H9 (cell line): ENCODE measurements around the gene VSX1. TPM values are rescaled to one million over a fixed set of nuclear protein-coding genes. Genes with fewer than 3 reads are reported as not detected.

Experiments
- DNase-seq: peaks from one replicate; pipeline ENCODE4 v3.0.0-alpha.2; 2017
- H2AFZ ChIP-seq: one replicate; pipeline ENCODE4 v1.6.1; 2013; ENCODE audit warnings: mild to moderate bottlenecking, low read length, control low read depth, moderate library complexity
- H2AK5ac ChIP-seq: 2 replicates; pipeline ENCODE4 v1.6.1; 2013; ENCODE audit warnings: low read length, control low read depth, mixed read lengths; ENCODE audit not compliant: insufficient read length
- H2BK120ac ChIP-seq: one replicate; pipeline ENCODE4 v1.6.1; 2013; ENCODE audit warnings: low read depth, mild to moderate bottlenecking, low read length, control low read depth, inconsistent platforms; ENCODE audit not compliant: poor library complexity, severe bottlenecking
- H2BK12ac ChIP-seq: 2 replicates; pipeline ENCODE4 v1.6.1; 2013; ENCODE audit warnings: low read length, control low read depth, mixed read lengths, low read depth; ENCODE audit not compliant: insufficient read length
- H2BK15ac ChIP-seq: 2 replicates; pipeline ENCODE4 v1.6.1; 2013; ENCODE audit warnings: low read depth, low read length, control low read depth
- H2BK20ac ChIP-seq: one replicate; pipeline ENCODE4 v1.6.1; 2013; ENCODE audit warnings: low read depth, mild to moderate bottlenecking, low read length, control low read depth, inconsistent platforms; ENCODE audit not compliant: poor library complexity, severe bottlenecking
- H2BK5ac ChIP-seq: 2 replicates; pipeline ENCODE4 v1.6.1; 2013; ENCODE audit warnings: low read length, control low read depth, mixed read lengths; ENCODE audit not compliant: insufficient read length
- H3K14ac ChIP-seq: 2 replicates; pipeline ENCODE4 v1.6.1; 2013; ENCODE audit warnings: low read length, control low read depth; ENCODE audit not compliant: insufficient read depth
- H3K18ac ChIP-seq: 2 replicates; pipeline ENCODE4 v1.6.1; 2013; ENCODE audit warnings: low read depth, mild to moderate bottlenecking, mixed read lengths, low read length, control low read depth; ENCODE audit not compliant: insufficient read length
- H3K23ac ChIP-seq: 2 replicates; pipeline ENCODE4 v1.6.1; 2013; ENCODE audit warnings: low read length, control low read depth, mixed read lengths, low read depth; ENCODE audit not compliant: insufficient read length
- H3K23me2 ChIP-seq: 2 replicates; pipeline ENCODE4 v1.6.1; 2013; ENCODE audit warnings: low read depth, mild to moderate bottlenecking, mixed read lengths, low read length, control low read depth; ENCODE audit not compliant: insufficient read length, poor library complexity, severe bottlenecking
- H3K27ac ChIP-seq: 2 replicates; pipeline ENCODE4 v1.5.1; 2013; ENCODE audit warnings: low read length, control low read depth, mixed read lengths, low read depth; ENCODE audit not compliant: insufficient read length
- H3K27me3 ChIP-seq: 2 replicates; pipeline ENCODE4 v1.6.1; 2013; ENCODE audit warnings: low read length, control low read depth, inconsistent platforms; ENCODE audit not compliant: insufficient read depth
- H3K4ac ChIP-seq: 2 replicates; pipeline ENCODE4 v1.6.1; 2013; ENCODE audit warnings: low read depth, mild to moderate bottlenecking, control low read depth, inconsistent platforms, low read length, moderate library complexity
- H3K4me1 ChIP-seq: 2 replicates; pipeline ENCODE4 v1.6.1; 2013; ENCODE audit warnings: low read length, control low read depth, inconsistent platforms; ENCODE audit not compliant: insufficient read depth
- H3K4me2 ChIP-seq: 2 replicates; pipeline ENCODE4 v1.6.1; 2013; ENCODE audit warnings: low read length, control low read depth, mixed read lengths; ENCODE audit not compliant: insufficient read length, insufficient read depth
- H3K56ac ChIP-seq: 2 replicates; pipeline ENCODE4 v1.6.1; 2013; ENCODE audit warnings: low read depth, mild to moderate bottlenecking, mixed read lengths, low read length, control low read depth; ENCODE audit not compliant: insufficient read length
- H3K79me1 ChIP-seq: 2 replicates; pipeline ENCODE4 v1.6.1; 2013; ENCODE audit warnings: low read depth, mild to moderate bottlenecking, moderate library complexity, low read length, control low read depth, inconsistent platforms; ENCODE audit not compliant: insufficient read depth, poor library complexity, severe bottlenecking
- H3K79me2 ChIP-seq: 2 replicates; pipeline ENCODE4 v1.6.1; 2013; ENCODE audit warnings: low read length, control low read depth, inconsistent platforms; ENCODE audit not compliant: insufficient read depth
- H3K9ac ChIP-seq: 2 replicates; pipeline ENCODE4 v1.6.1; 2013; ENCODE audit warnings: low read length, control low read depth, mixed read lengths; ENCODE audit not compliant: insufficient read length; ENCODE audit errors: extremely low read depth
- H3K9me3 ChIP-seq: one replicate; pipeline ENCODE4 v1.6.1; 2013; ENCODE audit warnings: low read depth, low read length, inconsistent platforms; ENCODE audit not compliant: control insufficient read depth
- H3T11ph ChIP-seq: one replicate; pipeline ENCODE4 v1.6.1; 2013; ENCODE audit warnings: mild to moderate bottlenecking, low read length, control low read depth, inconsistent platforms
- H4K20me1 ChIP-seq: one replicate; pipeline ENCODE4 v1.6.1; 2013; ENCODE audit not compliant: control insufficient read depth, insufficient read length, insufficient read depth
- H4K5ac ChIP-seq: 2 replicates; pipeline ENCODE4 v1.6.1; 2013; ENCODE audit warnings: low read depth, mild to moderate bottlenecking, mixed read lengths, low read length, control low read depth; ENCODE audit not compliant: insufficient read length
- H4K8ac ChIP-seq: replicated peaks from 2 replicates; pipeline ENCODE4 v1.6.1; 2013; ENCODE audit warnings: low read length, control low read depth, mixed read lengths, low read depth; ENCODE audit not compliant: insufficient read length
- H4K91ac ChIP-seq: 2 replicates; pipeline ENCODE4 v1.6.1; 2013; ENCODE audit warnings: low read depth, mild to moderate bottlenecking, moderate library complexity, mixed read lengths, low read length, control low read depth; ENCODE audit not compliant: insufficient read length
- H3K27ac Mint-ChIP-seq, 3 experiments: 2 replicates in 2 of 3; 3 replicates in 1 of 3; pipeline ENCODE4 v1.8.0; 2020 to 2021; ENCODE audit warnings: mixed read lengths in 3 of 3, mild to moderate bottlenecking in 1 of 3, moderate library complexity in 1 of 3
- H3K27me3 Mint-ChIP-seq: 2 replicates; pipeline ENCODE4 v1.8.0; 2021; ENCODE audit warnings: low read depth, mild to moderate bottlenecking, moderate library complexity, mixed read lengths
- H3K36me3 Mint-ChIP-seq, 3 experiments: 2 replicates in 2 of 3; 3 replicates in 1 of 3; pipeline ENCODE4 v1.8.0; 2020 to 2021; ENCODE audit warnings: low read depth in 3 of 3, mixed read lengths in 3 of 3; ENCODE audit not compliant: insufficient read depth in 1 of 3
- H3K4me1 Mint-ChIP-seq, 2 experiments: 2 replicates each; pipeline ENCODE4 v1.8.0; 2020; ENCODE audit warnings: mixed read lengths in 2 of 2
- H3K4me3 Mint-ChIP-seq, 2 experiments: 2 replicates in 1 of 2; 3 replicates in 1 of 2; pipeline ENCODE4 v1.8.0; 2020 to 2021; ENCODE audit warnings: mild to moderate bottlenecking in 2 of 2, mixed read lengths in 2 of 2, moderate library complexity in 1 of 2
- H3K9me3 Mint-ChIP-seq, 2 experiments: 2 replicates in 1 of 2; 3 replicates in 1 of 2; pipeline ENCODE4 v1.8.0; 2020; ENCODE audit warnings: mild to moderate bottlenecking in 2 of 2, mixed read lengths in 2 of 2, moderate library complexity in 1 of 2
- CTCF ChIP-seq: fragments of 200-600 bp; sonication (generic); conservative IDR thresholded peaks from 3 replicates; pipeline ENCODE4 v1.8.0; 2021; ENCODE audit warnings: antibody characterized with exemption, mild to moderate bottlenecking
- WGBS: extraction: QIAGEN DNeasy Blood & Tissue Kit; methylation state at CpG from one replicate; pipeline ENCODE4 v1.1.7; 2013; ENCODE audit warnings: missing lambda C conversion rate, low lambda C conversion rate, mixed read lengths; ENCODE audit not compliant: insufficient read length; ENCODE audit errors: extremely low coverage; 5-methylcytosine and 5-hydroxymethylcytosine counted together
- total RNA-seq: library from RNA; stranded (reverse); gene quantifications from 2 replicates; pipeline ENCODE4 v1.2.1, GENCODE V29; 2021

VSX1 gene
- total RNA-seq, 1 experiment from 2014 or later, result not detected

DNA sequence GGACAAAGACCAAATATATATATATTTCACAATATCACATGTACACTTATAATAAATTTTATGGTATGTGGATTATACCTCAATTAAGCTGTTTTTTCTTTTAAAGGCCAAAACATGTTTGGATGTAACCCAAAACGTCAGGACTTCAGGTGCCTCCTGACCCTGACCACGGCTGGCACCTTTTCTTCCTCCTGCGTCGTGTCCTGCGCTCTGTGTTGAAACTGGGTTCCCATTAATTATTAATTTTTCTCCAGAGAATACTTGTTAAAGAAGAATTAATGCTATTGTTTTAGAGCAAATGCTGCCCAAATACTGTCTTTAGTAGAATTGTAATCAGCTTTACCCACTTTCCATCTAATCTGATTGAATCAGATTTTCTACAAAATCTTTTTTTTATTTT is 46.7 kb upstream of the VSX1 start:
- no peaks in the 10 kb centered on the region for H3K27me3 ChIP-seq
- H2AK5ac ChIP-seq, result no peak overlapping the region
- H4K5ac ChIP-seq, result no peak overlapping the region
- Mint-ChIP-seq H3K9me3 (peaks cover 0 to 4% of the 10 kb centered on the region in 2 experiments; a peak in 2 of 5 replicates), H3K27me3 (peaks cover 5% of the 10 kb centered on the region; the same call in 1 of the 2 replicates), H3K4me1 (no peaks in the 10 kb centered on the region), H3K27ac (no peak overlapping the region), H3K36me3 (no peaks in the 10 kb centered on the region; a peak in 1 of 7 replicates), H3K4me3 (no peak overlapping the region)
- no peaks in the 10 kb centered on the region for H4K20me1 ChIP-seq
- H2AFZ ChIP-seq, result no peak overlapping the region
- H3K4ac ChIP-seq, result no peak overlapping the region
- no peaks in the 10 kb centered on the region for H3K79me1 ChIP-seq
- H3K4me2 ChIP-seq, result no peak overlapping the region
- no peak overlapping the region for H3K14ac ChIP-seq
- H3K9ac ChIP-seq, result no peak overlapping the region
- H3K18ac ChIP-seq, result no peak overlapping the region
- no CpG with 5 or more reads among the region's 5 CpGs for WGBS
- no peak overlapping the region for H2BK120ac ChIP-seq
- H4K91ac ChIP-seq, result no peak overlapping the region
- no peak overlapping the region for H3K56ac ChIP-seq
- no peak overlapping the region for H3K23ac ChIP-seq
- H3T11ph ChIP-seq, result no peak overlapping the region
- no peaks in the 10 kb centered on the region for H3K79me2 ChIP-seq
- no peaks in the 10 kb centered on the region for H3K9me3 ChIP-seq
- H3K23me2 ChIP-seq, result no peaks in the 10 kb centered on the region
- TF ChIP-seq CTCF, result no peak
- H2BK12ac ChIP-seq, result no peak overlapping the region
- H2BK20ac ChIP-seq, result no peak overlapping the region
- H3K27ac ChIP-seq, result no peak overlapping the region
- H2BK15ac ChIP-seq, result no peak overlapping the region
- H2BK5ac ChIP-seq, result no peak overlapping the region
- no peak for DNase-seq
- no peaks in the 10 kb centered on the region for H3K4me1 ChIP-seq
- no peak overlapping the region for H4K8ac ChIP-seq
